ENCODE results near the gene NAGS.

GRCh38 chr17:44002141-44002848 is 2.1 kb upstream of the NAGS start:
- TF ChIP-seq POLR2A (IDR thresholded peaks at IDR 0.05) (no peak), POLR2AphosphoS5 (IDR thresholded peaks at IDR 0.05) (no peak), CTCF (IDR thresholded peaks at IDR 0.05) (no peak), EP300 (IDR thresholded peaks at IDR 0.05) (no peak)
